Measurements from ENCODE around the gene POLA1.

GRCh38 chrX:24886916-24887315, 193.2 kb downstream of the POLA1 start:
- TF ChIP-seq CTCF (IDR thresholded peaks at IDR 0.05): no peak
- no peak for TF ChIP-seq EZH2 (IDR thresholded peaks at IDR 0.05; ENCODE audit: borderline replicate concordance, insufficient read depth, low read depth, low read length, poor library complexity, severe bottlenecking)

Data from B cell (primary cell).